ENCODE data around the gene FGF18.

Gene FGF18

GRCh38 chr5:171477101-171477500 lies 57.7 kb downstream of the FGF18 start:
- H4K20me1 ChIP-seq: no peaks in the 10 kb centered on the region
- no peaks in the 10 kb centered on the region for H3K36me3 ChIP-seq
- H3K9me3 ChIP-seq (replicated peaks in 1 of 11): no peaks in the 10 kb centered on the region
- H3K27me3 ChIP-seq: no peaks in the 10 kb centered on the region
- peaks cover 10 to 22% (median 17%) of the 10 kb centered on the region in 10 experiments for H3K4me1 ChIP-seq
- no peak overlapping the region for H3K4me3 ChIP-seq
- no peak overlapping the region for H3K27ac ChIP-seq
- H3K9ac ChIP-seq: no peak overlapping the region
- TF ChIP-seq Cebpa-rat (IDR thresholded peaks at IDR 0.05): no peak
- H3K4me2 ChIP-seq: peak overlapping the region in 2 of 11 experiments; percentile 35 to 44; a peak in 1 of 22 replicates

DNA sequence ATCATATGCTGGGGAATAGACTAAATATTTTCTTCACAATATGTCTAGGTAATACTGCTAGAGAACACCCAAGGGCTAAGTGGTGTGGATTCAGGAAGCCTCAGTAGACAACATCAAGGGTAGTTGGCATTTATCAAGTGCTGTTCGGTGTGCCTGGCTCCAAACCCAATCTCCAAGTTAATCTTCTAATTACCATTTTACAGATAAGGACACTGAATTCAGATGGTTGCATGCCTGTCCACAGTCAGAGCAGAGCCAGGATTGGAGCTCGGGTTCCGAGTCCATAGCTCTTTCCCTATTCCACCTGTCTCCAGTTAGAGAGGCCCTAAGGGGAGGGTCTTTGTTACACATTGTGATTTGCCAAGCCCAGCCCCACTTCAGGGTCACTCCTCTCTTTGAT lies 58.2 kb downstream of the FGF18 start:
- Histone ChIP-seq H3K27me3 (no peaks in the 10 kb centered on the region), H3K36me3 (no peaks in the 10 kb centered on the region), H3K9ac (no peak overlapping the region), H3K4me3 (no peak overlapping the region), H3K4me1 (peaks cover 10 to 22% (median 17%) of the 10 kb centered on the region in 10 experiments), H3K4me2 (no peak overlapping the region), H3K27ac (no peak overlapping the region), H3K9me3 (replicated peaks in 1 of 11) (no peaks in the 10 kb centered on the region), H4K20me1 (no peaks in the 10 kb centered on the region)
- TF ChIP-seq Cebpa-rat (IDR thresholded peaks at IDR 0.05): no peak

- H3K4me2 ChIP-seq: peak overlapping the region; percentile 28 to 93 (median 77); a peak in 21 of 22 replicates
- peak overlapping the region in 6 of 11 experiments; percentile 6 to 62 (median 54); a peak in 9 of 22 replicates for H3K27ac ChIP-seq
- peaks cover 10 to 22% (median 17%) of the 10 kb centered on the region in 10 experiments for H3K4me1 ChIP-seq
- H3K9ac ChIP-seq: peak overlapping the region in 5 of 11 experiments; percentile 17 to 47 (median 21); a peak in 7 of 22 replicates
- no peaks in the 10 kb centered on the region for H3K27me3 ChIP-seq
- no peaks in the 10 kb centered on the region for H3K36me3 ChIP-seq
- H3K9me3 ChIP-seq (replicated peaks in 1 of 11): no peaks in the 10 kb centered on the region
- no peaks in the 10 kb centered on the region for H4K20me1 ChIP-seq
- 0 out of 22 replicates have a peak, but pooled peaks of 1 of the 11 experiments have one; percentile 17 for TF ChIP-seq Cebpa-rat (IDR thresholded peaks at IDR 0.05)
- no peak overlapping the region for H3K4me3 ChIP-seq
Observed at GRCh38 chr5:171478946-171479775, 59.7 kb downstream of the FGF18 start.

DNA sequence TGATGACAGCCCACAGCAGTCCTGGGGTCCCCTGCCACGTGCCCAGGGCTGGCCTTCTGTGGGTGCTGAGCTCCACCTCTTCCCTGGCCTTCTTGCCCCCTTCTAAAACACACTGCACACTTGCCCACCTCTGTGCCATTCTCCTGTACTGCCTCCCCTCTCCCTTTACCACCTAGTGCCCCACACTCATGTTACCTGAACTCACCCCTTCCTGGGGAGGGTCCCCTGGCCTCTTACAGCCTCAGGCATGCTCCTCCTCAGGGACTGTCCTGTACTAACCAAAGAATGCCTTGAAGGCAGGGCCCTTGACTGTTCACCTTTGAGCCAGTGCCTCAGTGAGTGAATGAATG lies 60.3 kb downstream of the FGF18 start:
- peak overlapping the region; percentile 28 to 93 (median 77); a peak in 21 of 22 replicates for H3K4me2 ChIP-seq
- no peaks in the 10 kb centered on the region for H4K20me1 ChIP-seq
- peaks cover 10 to 22% (median 17%) of the 10 kb centered on the region in 10 experiments for H3K4me1 ChIP-seq
- H3K36me3 ChIP-seq: no peaks in the 10 kb centered on the region
- H3K9me3 ChIP-seq (replicated peaks in 1 of 11): no peaks in the 10 kb centered on the region
- H3K27ac ChIP-seq: peak overlapping the region in 5 of 11 experiments; percentile 6 to 62 (median 60); a peak in 7 of 22 replicates
- peak overlapping the region in 5 of 11 experiments; percentile 17 to 47 (median 21); a peak in 4 of 22 replicates for H3K9ac ChIP-seq
- no peaks in the 10 kb centered on the region for H3K27me3 ChIP-seq
- TF ChIP-seq Cebpa-rat (IDR thresholded peaks at IDR 0.05): no peak
- H3K4me3 ChIP-seq: no peak overlapping the region

- TF ChIP-seq Cebpa-rat (IDR thresholded peaks at IDR 0.05): no peak
Observed at GRCh38 chr5:171480239-171480638, 60.8 kb downstream of the FGF18 start.

GRCh38 chr5:171481571-171482433 lies 62.4 kb downstream of the FGF18 start:
- Histone ChIP-seq H3K4me3 (no peak overlapping the region), H3K9ac (no peak overlapping the region), H3K4me1 (peaks cover 10 to 19% (median 17%) of the 10 kb centered on the region in 10 experiments), H4K20me1 (no peaks in the 10 kb centered on the region), H3K4me2 (no peak overlapping the region), H3K9me3 (replicated peaks in 1 of 11) (no peaks in the 10 kb centered on the region), H3K27me3 (no peaks in the 10 kb centered on the region), H3K36me3 (no peaks in the 10 kb centered on the region), H3K27ac (no peak overlapping the region)
- no peak for TF ChIP-seq Cebpa-rat (IDR thresholded peaks at IDR 0.05)

More at GRCh38 chr5:171480239-171480638, 60.8 kb downstream of the FGF18 start:
- no peaks in the 10 kb centered on the region for H3K9me3 ChIP-seq (replicated peaks in 1 of 11)
- H3K4me2 ChIP-seq: peak overlapping the region in 10 of 11 experiments; percentile 54 to 93 (median 80); a peak in 19 of 22 replicates
- H3K4me3 ChIP-seq: no peak overlapping the region
- H3K36me3 ChIP-seq: no peaks in the 10 kb centered on the region
- H4K20me1 ChIP-seq: no peaks in the 10 kb centered on the region
- no peaks in the 10 kb centered on the region for H3K27me3 ChIP-seq
- H3K4me1 ChIP-seq: peaks cover 10 to 22% (median 17%) of the 10 kb centered on the region in 10 experiments
- H3K9ac ChIP-seq: 0 out of 22 replicates have a peak overlapping the region, but pooled peaks of 1 of the 11 experiments have one; percentile 19
- H3K27ac ChIP-seq: peak overlapping the region in 3 of 11 experiments; percentile 49 to 62 (median 60); a peak in 4 of 22 replicates

GRCh38 chr5:171482434-171482730 lies 62.9 kb downstream of the FGF18 start:
- no peaks in the 10 kb centered on the region for H3K36me3 ChIP-seq
- no peak for TF ChIP-seq Cebpa-rat (IDR thresholded peaks at IDR 0.05)
- H3K4me1 ChIP-seq: peaks cover 10 to 19% (median 16%) of the 10 kb centered on the region in 10 experiments
- H3K4me3 ChIP-seq: no peak overlapping the region
- no peak overlapping the region for H3K9ac ChIP-seq
- H3K9me3 ChIP-seq (replicated peaks in 1 of 11): no peaks in the 10 kb centered on the region
- H3K27me3 ChIP-seq: no peaks in the 10 kb centered on the region
- no peak overlapping the region for H3K4me2 ChIP-seq
- H4K20me1 ChIP-seq: no peaks in the 10 kb centered on the region
- no peak overlapping the region for H3K27ac ChIP-seq

DNA sequence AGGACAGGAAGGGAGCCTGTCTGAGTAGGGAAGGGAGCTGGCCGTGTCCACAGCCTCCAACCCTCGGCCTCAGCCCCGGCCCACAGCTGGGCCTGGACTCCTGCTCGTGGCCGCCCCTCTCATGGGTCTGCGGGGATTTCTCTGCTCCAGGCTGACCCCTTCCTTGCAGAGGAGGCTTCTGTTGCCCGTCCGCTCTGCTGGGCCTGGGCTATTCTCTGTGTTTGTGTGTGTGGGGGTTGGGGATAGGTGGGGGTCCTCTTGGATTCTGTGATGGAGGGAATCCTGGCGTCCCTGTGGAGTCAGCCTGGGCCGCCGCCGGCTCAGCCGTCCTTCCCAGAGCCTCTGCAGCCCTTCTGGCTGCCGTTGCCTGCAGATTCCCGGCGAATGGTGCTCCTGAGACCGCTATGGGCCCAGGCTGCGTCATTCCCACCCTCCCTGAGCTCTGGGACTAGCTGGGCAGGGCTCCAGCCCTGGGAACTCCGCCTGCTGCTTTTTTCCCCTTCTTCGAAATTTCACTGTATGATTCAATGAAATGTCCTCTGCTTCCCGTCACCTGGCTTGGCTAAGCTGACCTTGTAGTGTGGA lies 64.2 kb downstream of the FGF18 start:
- Histone ChIP-seq H3K36me3 (no peaks in the 10 kb centered on the region), H3K4me2 (no peak overlapping the region), H3K4me3 (no peak overlapping the region), H3K4me1 (peaks cover 10 to 19% (median 16%) of the 10 kb centered on the region in 10 experiments), H3K27ac (no peak overlapping the region), H3K27me3 (no peaks in the 10 kb centered on the region), H4K20me1 (no peaks in the 10 kb centered on the region), H3K9ac (no peak overlapping the region), H3K9me3 (replicated peaks in 1 of 11) (no peaks in the 10 kb centered on the region)
- TF ChIP-seq Cebpa-rat (IDR thresholded peaks at IDR 0.05): no peak

GRCh38 chr5:171484460-171484899 lies 65.0 kb downstream of the FGF18 start:
- Histone ChIP-seq H3K4me3 (no peak overlapping the region), H3K27me3 (no peaks in the 10 kb centered on the region), H3K27ac (no peak overlapping the region), H3K4me1 (peaks cover 6 to 12% (median 9%) of the 10 kb centered on the region in 10 experiments), H3K9ac (no peak overlapping the region), H3K9me3 (replicated peaks in 1 of 11) (no peaks in the 10 kb centered on the region), H3K4me2 (no peak overlapping the region), H4K20me1 (no peaks in the 10 kb centered on the region), H3K36me3 (no peaks in the 10 kb centered on the region)
- TF ChIP-seq Cebpa-rat (IDR thresholded peaks at IDR 0.05): no peak
